Vagina (tissue), 2 donors: ENCODE results near the gene AGBL1. TPM values are rescaled to one million over a fixed set of nuclear protein-coding genes. Genes with fewer than 3 reads are reported as not detected.

Source experiments
- DNase-seq, 2 donors: peaks; one replicate each; pipeline ENCODE4 v3.0.0-alpha.2; 2017; ENCODE audit errors: extremely low spot score in 2 of 2
- H3K27ac ChIP-seq: fragments of 200-600 bp; sonication (generic); one replicate; pipeline ENCODE4 v1.5.1; 2019
- H3K27me3 ChIP-seq: fragments of 200-600 bp; sonication (generic); one replicate; pipeline ENCODE4 v1.5.1; 2019
- H3K36me3 ChIP-seq, 2 donors: fragments of 200-600 bp; sonication (generic); one replicate each; pipeline ENCODE4 v1.5.1; 2017 to 2019
- H3K4me1 ChIP-seq: fragments of 200-600 bp; sonication (generic); one replicate; pipeline ENCODE4 v1.5.1; 2019
- H3K4me3 ChIP-seq, 2 donors: fragments of 200-600 bp; sonication (generic); 1 replicate in 1 of 2; 2 replicates in 1 of 2; pipeline ENCODE4 v1.5.1; 2016 to 2019
- H3K9me3 ChIP-seq: fragments of 200-600 bp; sonication (generic); one replicate; pipeline ENCODE4 v1.5.1; 2019
- POLR2A ChIP-seq, 2 donors: fragments of 450-650 bp; IDR thresholded peaks; one replicate each; pipeline ENCODE4 v1.6.1; 2017; ENCODE audit warnings: antibody characterized with exemption in 2 of 2, mild to moderate bottlenecking in 2 of 2, moderate library complexity in 2 of 2
- POLR2AphosphoS5 ChIP-seq, 2 donors: sonication (generic); formaldehyde crosslinking; IDR thresholded peaks; one replicate each; pipeline ENCODE4 v1.9.0; 2017; ENCODE audit warnings: antibody characterized with exemption in 2 of 2, mild to moderate bottlenecking in 2 of 2, low read depth in 1 of 2; ENCODE audit not compliant: insufficient read depth in 1 of 2
- intact Hi-C: fragments of 100-400 bp; cut with DNase I; formaldehyde crosslinking; loops from one replicate; pipeline ENCODE4 v1.15.1; 2023
- total RNA-seq: library from RNA; depleted of rRNA; stranded (reverse); fragments of >200 nt; gene quantifications from one replicate; pipeline ENCODE4 v1.2.3, GENCODE V29; 2016
- TF ChIP-seq, protein P1 (sequence below), 3 experiments: fragments of 450-650 bp in 2 of 3; fragments of 200-600 bp in 1 of 3; sonication (generic) in 1 of 3; IDR thresholded peaks; one replicate each; pipeline ENCODE4 v1.5.1; 2017 to 2019; ENCODE audit warnings: antibody characterized with exemption in 3 of 3, mild to moderate bottlenecking in 2 of 3, moderate library complexity in 2 of 3

Gene AGBL1
- total RNA-seq, 1 donor from 2014 or later: not detected

DNA sequence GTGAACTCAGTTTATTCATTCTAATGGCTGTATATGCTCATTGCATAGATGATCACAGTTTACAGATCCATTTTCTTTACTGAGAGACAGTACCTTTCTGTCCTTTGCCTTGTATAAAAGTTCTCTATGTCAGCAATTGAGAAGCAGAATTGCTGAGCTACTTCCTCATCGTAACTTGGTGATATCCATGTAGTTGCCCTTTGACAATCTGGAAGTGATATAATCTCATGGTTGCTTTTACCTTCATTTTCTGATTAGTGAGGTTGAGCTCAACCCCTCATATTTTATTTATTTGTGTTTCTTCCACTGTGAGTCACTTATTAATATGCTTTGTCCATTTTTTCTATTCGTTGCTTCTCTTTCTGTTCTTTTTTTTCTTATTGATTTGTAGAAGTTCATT, 696.5 kb downstream of the AGBL1 start:
- Histone ChIP-seq H3K27me3 (no peaks in the 10 kb centered on the region), H3K4me1 (no peaks in the 10 kb centered on the region), H3K4me3 (no peak overlapping the region), H3K36me3 (no peaks in the 10 kb centered on the region), H3K27ac (no peak overlapping the region), H3K9me3 (no peaks in the 10 kb centered on the region)
- intact Hi-C loops: no loop called here
- no peak for DNase-seq
- TF ChIP-seq, protein P1, sequence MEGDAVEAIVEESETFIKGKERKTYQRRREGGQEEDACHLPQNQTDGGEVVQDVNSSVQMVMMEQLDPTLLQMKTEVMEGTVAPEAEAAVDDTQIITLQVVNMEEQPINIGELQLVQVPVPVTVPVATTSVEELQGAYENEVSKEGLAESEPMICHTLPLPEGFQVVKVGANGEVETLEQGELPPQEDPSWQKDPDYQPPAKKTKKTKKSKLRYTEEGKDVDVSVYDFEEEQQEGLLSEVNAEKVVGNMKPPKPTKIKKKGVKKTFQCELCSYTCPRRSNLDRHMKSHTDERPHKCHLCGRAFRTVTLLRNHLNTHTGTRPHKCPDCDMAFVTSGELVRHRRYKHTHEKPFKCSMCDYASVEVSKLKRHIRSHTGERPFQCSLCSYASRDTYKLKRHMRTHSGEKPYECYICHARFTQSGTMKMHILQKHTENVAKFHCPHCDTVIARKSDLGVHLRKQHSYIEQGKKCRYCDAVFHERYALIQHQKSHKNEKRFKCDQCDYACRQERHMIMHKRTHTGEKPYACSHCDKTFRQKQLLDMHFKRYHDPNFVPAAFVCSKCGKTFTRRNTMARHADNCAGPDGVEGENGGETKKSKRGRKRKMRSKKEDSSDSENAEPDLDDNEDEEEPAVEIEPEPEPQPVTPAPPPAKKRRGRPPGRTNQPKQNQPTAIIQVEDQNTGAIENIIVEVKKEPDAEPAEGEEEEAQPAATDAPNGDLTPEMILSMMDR (IDR thresholded peaks at IDR 0.05): no peak
- TF ChIP-seq POLR2AphosphoS5 (IDR thresholded peaks at IDR 0.05; ENCODE audit: insufficient read depth in 1 of 2, low read depth in 1 of 2) (no peak), POLR2A (IDR thresholded peaks at IDR 0.05) (no peak)

DNA sequence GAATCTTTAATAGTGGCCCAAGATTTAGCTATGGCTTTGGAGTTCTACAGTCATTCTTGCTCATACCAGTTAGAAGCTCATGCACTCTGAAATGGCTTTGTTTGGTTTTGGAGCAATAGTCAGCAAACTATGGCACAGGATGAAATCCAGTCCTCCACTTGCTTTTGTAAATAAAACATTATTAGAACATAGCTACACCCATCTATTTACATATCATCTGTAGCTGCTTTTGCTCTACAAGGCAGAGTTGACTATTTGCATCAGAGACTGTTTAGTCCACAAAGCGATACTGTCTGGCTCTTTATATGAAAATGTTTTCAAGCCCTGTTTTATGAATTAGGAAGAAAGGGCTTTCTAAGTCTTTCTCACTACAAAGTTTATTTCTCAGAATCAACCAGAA, 716.9 kb downstream of the AGBL1 start:
- H3K36me3 ChIP-seq: no peaks in the 10 kb centered on the region
- no peak overlapping the region for H3K27ac ChIP-seq
- H3K27me3 ChIP-seq: no peaks in the 10 kb centered on the region
- TF ChIP-seq POLR2AphosphoS5 (IDR thresholded peaks at IDR 0.05; ENCODE audit: insufficient read depth in 1 of 2, low read depth in 1 of 2) (no peak), POLR2A (IDR thresholded peaks at IDR 0.05) (no peak)
- TF ChIP-seq, protein P1 (IDR thresholded peaks at IDR 0.05): no peak
- intact Hi-C loops: no loop called here
- no peaks in the 10 kb centered on the region for H3K9me3 ChIP-seq
- H3K4me1 ChIP-seq: no peaks in the 10 kb centered on the region
- H3K4me3 ChIP-seq: no peak overlapping the region
- no peak for DNase-seq

DNA sequence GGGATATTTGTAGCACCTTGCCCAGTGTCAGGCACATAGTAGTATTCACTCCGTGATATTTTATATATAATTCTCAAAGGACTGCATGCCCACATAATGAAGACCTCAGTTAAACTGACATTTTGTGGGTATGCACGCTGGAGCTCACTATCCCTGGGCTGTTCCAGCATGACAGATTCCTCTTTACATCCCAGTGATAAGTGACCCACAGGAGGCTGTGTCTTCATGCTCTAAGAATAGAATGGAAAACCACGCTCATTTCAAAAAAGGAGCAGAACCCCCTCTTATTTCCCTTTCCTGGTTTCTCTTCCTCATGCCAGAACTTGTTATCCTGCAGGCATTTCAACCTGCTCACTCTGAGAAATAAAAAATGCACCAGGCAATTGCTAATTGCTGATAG, 717.5 kb downstream of the AGBL1 start:
- Histone ChIP-seq H3K27ac (no peak overlapping the region), H3K27me3 (no peaks in the 10 kb centered on the region), H3K36me3 (no peaks in the 10 kb centered on the region), H3K4me3 (no peak overlapping the region), H3K9me3 (no peaks in the 10 kb centered on the region), H3K4me1 (no peaks in the 10 kb centered on the region)
- no peak for TF ChIP-seq POLR2AphosphoS5 (IDR thresholded peaks at IDR 0.05; ENCODE audit: insufficient read depth in 1 of 2, low read depth in 1 of 2)
- DNase-seq: no peak
- intact Hi-C loops: no loop called here

DNA sequence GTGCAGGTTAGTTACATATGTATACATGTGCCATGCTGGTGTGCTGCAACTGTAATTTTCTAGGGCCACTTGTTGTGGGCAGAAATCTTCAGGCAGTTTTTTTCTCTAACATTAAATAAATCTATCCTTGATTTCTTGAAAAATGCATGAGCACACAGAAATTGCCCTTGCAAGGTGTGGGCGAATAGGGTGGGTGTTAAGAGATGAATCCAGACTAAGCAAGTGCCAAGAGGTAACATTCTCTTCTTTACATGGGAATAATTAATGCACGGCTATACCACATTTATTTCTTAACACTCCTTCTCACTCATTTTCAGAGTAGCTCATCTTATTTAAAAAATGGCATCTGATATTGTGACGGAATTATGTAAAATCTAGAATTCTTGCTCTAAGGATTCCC, 719.6 kb downstream of the AGBL1 start:
- H3K27me3 ChIP-seq: no peaks in the 10 kb centered on the region
- no peak overlapping the region for H3K27ac ChIP-seq
- TF ChIP-seq, protein P1 (IDR thresholded peaks at IDR 0.05): no peak
- TF ChIP-seq POLR2AphosphoS5 (IDR thresholded peaks at IDR 0.05; ENCODE audit: insufficient read depth in 1 of 2, low read depth in 1 of 2) (no peak), POLR2A (IDR thresholded peaks at IDR 0.05) (no peak)
- H3K4me3 ChIP-seq: no peak overlapping the region
- intact Hi-C loops: no loop called here
- H3K9me3 ChIP-seq: no peaks in the 10 kb centered on the region
- no peaks in the 10 kb centered on the region for H3K4me1 ChIP-seq
- H3K36me3 ChIP-seq: no peaks in the 10 kb centered on the region
- no peak for DNase-seq

DNA sequence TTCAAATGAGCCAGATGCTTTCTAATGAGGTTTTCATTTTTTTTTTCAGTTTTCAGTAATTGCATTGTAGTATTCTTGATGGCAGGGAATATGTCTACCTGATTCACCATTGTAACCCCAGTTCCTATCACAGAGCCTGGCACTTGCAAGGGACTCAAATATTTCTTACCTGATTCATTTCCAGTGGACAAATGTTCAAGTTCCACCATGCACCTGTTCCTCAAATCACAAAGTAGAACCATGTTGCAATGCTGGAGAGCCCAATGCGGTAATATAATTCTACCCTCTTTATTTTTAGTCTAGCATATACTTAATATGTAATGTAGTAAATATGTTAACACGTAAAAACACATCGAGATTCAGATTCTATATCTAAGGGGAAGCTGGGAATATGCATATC, 722.6 kb downstream of the AGBL1 start:
- Histone ChIP-seq H3K4me3 (no peak overlapping the region), H3K9me3 (no peaks in the 10 kb centered on the region), H3K27me3 (no peaks in the 10 kb centered on the region), H3K36me3 (no peaks in the 10 kb centered on the region), H3K4me1 (no peaks in the 10 kb centered on the region), H3K27ac (no peak overlapping the region)
- DNase-seq: no peak
- no peak for TF ChIP-seq POLR2A (IDR thresholded peaks at IDR 0.05)
- TF ChIP-seq POLR2AphosphoS5 (IDR thresholded peaks at IDR 0.05; ENCODE audit: insufficient read depth in 1 of 2, low read depth in 1 of 2): no peak
- TF ChIP-seq, protein P1 (IDR thresholded peaks at IDR 0.05): no peak
- intact Hi-C loops: no loop called here

DNA sequence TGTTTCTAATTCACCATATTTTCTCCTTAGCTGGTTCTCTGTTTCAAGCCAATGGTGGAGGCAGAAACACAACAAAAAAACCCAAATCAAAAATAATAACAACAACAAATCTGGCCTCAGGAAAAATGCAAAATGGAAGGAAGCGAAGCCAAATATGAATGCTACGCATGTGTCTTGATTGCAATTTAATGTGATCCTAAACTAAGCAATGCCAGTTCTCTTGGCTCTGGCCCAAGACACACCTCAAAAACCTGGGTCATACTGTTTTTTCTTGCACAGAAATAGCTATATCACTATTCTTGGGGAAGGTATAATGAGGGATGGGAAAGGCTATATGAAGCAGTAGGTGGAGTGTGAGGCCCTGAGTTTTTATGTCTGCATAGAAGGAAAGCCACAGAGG, 724.7 kb downstream of the AGBL1 start:
- intact Hi-C loops: no loop called here
- no peak for DNase-seq
- TF ChIP-seq, protein P1 (IDR thresholded peaks at IDR 0.05): no peak
- TF ChIP-seq POLR2AphosphoS5 (IDR thresholded peaks at IDR 0.05; ENCODE audit: insufficient read depth in 1 of 2, low read depth in 1 of 2) (no peak), POLR2A (IDR thresholded peaks at IDR 0.05) (no peak)

More for the DNA sequence above, 724.7 kb downstream of the AGBL1 start:
- no peak overlapping the region for H3K4me3 ChIP-seq
- no peaks in the 10 kb centered on the region for H3K4me1 ChIP-seq
- H3K27me3 ChIP-seq: no peaks in the 10 kb centered on the region
- no peaks in the 10 kb centered on the region for H3K9me3 ChIP-seq
- no peaks in the 10 kb centered on the region for H3K36me3 ChIP-seq
- no peak overlapping the region for H3K27ac ChIP-seq
